GOT3 (cell line): ENCODE measurements around the gene LRRC8B.
"Not testable (repeated sequence)": the region's sequence is repeated elsewhere in the genome, so short reads cannot be mapped to it uniquely, and the experiment has no call there.

ENCODE experiments used
- DNase-seq: peaks from one replicate; lab custom pipeline; 2025; ENCODE audit warnings: mixed read lengths; lab: John Stamatoyannopoulos, UW

The LRRC8B gene

DNA sequence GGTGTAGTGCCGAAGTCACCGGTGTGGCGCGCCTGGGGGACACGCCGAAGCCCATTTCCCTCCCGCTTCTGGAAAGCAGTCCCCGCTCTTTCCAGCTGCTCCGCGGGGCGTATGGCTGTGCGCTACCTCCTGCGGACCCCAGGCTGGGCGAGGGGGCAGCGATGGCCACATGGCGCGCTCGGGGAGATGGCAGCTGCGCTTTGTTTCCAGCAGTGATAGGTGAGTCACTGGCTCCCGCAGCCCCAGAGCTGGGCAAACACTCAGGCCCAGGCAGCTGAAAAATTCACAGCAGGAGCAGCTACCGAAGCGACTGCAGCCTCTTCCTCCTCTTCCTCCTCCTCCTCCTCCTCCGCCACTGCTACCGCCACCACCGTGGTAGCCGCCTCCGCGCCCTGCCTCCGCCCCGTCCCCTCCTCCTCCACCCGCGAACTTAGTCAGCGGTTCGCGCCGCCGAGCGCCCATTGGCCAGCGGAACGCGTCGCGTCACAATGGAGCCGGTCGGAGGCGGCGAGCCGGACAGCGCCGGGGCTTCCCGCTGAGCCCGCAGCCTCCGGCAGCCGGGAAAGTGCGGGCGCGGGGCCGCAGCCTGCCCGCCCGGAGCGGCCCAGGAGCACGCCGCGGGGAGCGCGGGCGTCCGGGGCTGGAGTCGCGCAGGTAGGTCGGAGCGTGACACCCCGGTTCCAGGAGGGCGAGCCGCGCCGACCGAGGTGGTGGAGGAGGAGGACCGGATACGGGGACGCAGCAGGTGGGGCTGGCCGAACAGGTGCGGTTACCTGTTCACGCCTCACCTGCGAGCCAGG is at the start of gene LRRC8B:
Gene LRRC8B (plus strand): TSS at position 461 of the 800 bp plus-strand sequence. CDS start 57,822 bp downstream, outside the sequence.
- DNase-seq: peak; percentile 20

DNA sequence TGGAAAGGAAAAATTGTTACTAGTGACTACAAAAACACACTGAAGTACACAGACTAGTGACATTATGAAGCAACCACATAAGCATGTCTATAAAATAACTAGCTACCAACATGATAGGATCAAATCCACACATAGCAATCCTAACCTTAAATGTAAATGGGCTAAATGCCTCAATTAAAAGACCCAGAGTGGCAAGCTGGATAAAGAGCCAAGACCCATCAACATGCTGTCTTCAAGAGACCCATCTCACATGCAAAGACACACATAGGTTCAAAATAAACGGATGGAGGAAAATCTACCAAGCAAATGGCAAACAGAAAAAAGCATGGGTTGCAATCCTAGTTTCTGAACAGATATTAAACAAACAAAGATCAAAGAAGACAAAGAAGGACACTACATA is 49.4 kb upstream of the LRRC8B start:
- no peak for DNase-seq

DNA sequence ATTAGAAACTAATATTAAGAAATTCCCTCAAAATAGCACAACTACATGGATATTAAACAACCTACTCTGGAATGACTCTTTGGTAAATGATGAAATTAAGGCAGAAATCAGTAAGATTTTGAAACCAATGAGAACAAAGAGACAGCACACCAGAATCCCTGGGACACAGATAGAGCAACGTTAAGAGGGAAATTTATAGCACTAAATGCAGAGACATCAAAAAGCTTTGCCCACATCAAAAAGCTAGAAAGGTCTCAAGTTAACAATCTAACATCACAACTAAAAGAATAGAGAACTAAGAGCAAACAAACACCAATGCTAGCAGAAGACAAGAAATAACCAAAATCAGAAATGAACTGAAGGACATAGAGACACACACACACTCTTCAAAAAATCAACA is 48.6 kb upstream of the LRRC8B start:
- no peak for DNase-seq

DNA sequence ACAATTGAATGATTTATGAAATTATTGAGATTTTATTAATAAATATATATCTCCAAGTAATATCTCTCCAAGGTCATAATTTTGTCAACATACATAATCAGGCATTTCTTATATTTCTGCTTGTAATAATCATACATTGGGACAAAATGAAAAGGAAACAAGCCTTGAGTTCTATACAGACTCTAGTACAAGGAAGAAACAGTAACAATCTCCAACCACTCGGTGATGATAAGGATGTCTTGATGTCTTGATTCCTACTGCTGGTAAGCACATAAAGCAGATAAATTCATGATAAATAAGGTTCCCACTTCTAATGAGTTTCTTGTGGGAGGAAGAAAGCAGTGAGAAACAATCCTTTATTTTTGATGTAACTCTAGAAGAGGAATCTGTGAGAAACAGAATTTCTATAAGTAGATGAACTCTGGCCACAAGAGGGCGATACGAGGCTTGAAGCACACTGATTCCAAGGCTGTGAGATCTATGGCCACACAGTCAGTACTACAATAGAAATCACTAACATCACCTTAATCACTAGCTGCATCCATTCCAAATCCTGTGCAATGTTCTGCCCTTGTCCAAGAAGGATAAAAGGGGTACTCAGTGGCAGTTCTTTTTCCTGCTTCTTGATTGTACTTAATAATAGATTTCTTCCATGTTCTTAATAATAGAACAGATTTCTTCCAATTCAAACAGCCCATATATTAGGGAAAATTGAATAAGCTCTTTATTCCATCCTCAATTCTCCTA is 41.4 kb upstream of the LRRC8B start:
- no peak for DNase-seq

DNA sequence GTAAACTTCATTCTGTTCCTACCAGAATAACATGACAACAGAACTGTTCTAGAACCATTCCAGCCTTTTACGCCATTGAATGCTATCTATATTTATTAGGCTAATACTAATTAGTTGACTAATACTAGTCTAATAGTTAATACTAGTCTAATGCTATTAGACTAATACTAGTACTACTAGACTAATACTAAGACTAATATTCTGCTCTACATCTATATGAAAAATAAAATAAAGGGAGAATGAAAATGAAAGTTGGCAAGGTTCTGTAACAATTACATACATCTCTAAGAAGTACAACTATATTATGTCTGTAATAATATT is 40.9 kb upstream of the LRRC8B start:
- no peak for DNase-seq

DNA sequence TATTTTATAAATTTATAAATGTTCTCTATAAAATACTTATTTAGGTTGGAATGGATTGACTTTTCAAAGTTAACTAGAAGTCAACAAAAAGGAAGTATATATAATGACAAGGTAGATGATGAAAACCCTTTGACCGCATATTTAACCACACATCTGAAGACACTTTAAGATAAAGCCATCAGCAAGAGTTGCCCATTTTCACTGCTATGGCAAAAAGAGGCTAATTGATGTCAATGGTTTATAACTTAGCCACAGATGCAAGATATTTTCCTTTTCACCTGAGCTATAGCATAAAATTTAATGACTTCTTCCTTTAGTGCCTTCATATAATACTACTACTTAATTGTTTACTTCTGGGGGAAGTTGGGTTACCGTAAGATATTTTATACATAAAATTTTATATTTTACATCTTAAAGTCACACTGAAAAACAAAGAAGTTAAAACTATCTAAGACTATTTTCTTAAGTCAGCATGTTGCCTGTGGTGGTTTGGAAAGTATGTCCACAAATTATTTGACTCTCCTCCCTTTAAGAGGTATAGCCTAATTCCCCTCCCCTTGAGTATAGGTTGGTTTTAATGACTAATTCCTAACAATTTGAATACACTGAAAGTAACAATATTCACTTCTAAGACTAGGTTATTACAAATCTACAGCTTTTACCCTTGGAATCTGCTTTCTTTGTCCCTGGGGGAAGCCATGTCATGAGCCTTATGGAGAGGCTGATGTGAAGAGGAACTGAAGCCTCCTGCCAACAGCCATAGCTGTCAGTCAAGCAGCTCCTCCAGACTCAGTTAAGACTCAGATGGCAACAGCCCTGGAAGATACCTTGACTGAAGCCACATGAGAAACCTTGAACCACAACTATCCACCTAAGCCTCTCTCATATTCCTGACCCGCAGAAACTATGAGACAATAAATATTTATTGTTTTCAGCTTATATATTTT is 40.3 kb upstream of the LRRC8B start:
- DNase-seq: no peak

DNA sequence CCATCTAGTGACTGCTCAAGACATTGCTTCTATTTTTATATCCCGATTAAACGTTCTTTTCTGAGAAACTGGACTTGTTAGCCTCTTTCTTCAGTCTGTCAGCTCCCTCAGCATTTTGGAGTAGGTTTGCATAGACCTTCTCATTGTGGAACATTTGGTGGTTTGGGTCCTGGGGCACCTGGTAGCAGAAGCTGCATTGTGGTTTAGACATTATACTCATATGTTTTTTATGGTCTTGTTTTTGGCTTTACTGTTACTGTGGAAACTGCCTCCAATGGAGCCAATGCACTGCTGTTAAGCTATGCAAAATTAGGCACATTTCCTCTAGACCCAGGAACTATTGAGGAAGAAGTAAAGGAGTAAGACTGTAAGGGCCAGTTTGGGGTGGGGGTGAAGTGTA is 36.7 kb upstream of the LRRC8B start:
- DNase-seq: no peak

DNA sequence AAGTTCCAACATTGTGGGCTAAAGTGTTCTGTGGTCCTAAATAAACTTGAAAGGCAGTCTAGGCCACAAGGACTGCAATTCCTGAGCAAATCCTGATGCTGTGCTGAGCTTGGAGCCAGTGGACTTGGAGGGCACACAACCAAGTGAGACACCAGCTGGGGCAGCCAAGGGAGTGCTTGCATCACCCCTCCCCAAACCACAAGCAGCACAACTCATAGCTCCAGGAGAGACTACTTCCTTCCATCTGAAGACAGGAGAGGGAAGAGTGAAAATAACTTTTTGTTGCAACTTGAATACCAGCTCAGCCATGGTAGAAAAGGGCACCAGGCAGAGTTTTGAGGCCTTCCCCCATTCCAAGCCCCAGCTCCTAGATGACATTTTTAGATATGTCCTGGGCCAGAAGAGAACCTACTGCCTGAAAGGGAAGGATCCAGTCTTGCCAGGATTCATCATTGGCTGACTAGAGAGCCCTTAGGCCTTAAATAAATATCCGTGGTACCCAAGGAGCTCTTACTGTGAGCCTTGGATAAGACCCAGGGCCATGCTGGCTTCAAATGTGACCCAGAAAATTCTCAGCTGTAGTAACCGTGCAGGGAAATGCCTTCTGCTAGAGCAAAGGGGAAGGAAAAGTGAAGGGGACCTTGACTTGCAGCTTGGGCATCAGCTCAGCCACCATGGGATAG is 35.4 kb upstream of the LRRC8B start:
- no peak for DNase-seq

DNA sequence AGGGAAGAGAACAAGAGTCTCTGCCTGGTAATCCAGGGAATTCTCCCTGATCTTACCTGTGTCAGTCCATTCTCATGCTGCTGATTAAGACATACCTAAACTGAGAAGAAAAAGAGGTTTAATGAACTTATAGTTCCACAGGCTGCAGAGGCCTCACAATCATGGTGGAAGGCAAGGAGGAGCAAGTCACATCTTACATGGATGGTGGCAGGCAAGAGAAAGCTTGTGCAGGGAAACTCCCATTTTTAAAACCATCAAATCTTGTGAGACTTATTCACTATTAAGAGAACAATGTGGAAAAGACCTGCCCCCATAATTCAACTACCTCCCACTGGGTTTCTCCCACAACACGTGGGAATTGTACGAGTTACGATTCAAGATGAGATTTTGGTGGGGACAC is 34.2 kb upstream of the LRRC8B start:
- no peak for DNase-seq

DNA sequence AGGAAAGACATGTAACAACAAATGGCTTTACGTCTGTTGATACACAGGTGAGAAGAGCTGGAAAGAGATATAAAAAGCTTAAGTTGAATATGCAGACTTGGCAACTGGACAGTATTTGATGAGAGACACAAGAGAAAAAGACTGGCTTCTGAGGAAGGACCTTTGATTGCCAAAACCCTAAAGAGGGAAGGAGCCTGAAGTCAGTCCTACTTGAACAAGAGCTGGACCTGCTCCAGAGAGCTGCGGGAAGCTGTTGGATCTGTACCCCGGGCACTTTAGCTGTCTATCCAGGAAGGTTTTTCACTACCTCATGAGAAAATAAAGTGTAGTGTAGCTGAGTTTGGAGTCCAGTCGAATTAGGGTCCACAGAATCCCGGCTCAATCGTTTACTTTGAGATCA is 25.3 kb upstream of the LRRC8B start:
- DNase-seq: no peak

DNA sequence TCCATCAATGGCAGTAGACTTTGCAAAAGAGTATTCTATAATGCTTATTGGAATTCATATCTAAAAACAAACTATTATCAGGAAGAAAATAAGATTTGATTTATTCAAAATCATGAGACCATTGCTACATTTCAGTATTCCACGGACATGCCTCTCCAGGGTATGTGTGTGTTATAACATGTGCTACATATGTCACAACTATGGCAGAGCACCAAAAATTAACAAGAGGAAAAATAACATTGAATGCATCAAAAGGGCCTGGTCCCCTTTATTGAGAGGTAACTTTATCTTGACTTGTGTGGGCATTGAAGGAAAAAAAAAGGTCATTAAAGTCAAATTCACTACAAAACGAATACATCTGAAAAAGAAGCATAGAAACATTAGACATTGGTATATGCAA is 22.6 kb upstream of the LRRC8B start:
- DNase-seq: no peak

DNA sequence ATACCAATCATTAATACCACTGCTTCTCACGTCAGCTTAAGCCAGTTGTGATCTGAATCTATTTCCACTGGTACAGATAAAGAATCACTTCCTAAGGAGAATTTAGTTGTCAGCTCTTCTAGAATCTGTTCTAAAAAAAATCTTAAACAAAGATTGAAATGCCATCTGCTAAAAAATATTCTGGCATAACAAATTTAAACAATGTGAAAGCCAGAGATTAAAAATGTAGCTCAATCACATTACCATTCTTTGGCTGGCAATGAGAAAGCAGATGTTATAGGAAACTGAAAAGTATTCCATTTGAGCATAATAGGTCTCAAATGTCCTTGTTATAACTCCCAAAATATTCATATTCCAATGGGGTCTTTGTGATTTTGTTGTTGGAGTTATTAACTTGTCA is 21.7 kb upstream of the LRRC8B start:
- no peak for DNase-seq

DNA sequence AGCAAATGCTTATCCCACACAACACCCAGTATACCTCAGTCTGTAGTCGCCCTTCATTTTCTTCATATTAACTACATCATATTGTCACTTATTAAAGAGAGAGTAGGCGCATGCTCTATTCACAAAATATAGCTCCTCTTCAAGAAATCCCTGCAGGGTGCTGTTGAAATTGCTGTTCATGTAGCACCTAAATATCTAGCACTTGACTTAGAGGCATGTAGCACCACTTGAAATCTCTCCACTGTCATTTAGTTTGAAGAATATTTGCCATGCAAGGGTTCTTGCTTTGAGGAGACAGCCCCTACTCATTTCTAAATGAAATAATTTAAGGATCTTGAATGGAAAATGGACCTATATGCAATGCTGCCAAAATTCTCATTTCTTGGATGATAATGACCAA is 20.9 kb upstream of the LRRC8B start:
- no peak for DNase-seq

DNA sequence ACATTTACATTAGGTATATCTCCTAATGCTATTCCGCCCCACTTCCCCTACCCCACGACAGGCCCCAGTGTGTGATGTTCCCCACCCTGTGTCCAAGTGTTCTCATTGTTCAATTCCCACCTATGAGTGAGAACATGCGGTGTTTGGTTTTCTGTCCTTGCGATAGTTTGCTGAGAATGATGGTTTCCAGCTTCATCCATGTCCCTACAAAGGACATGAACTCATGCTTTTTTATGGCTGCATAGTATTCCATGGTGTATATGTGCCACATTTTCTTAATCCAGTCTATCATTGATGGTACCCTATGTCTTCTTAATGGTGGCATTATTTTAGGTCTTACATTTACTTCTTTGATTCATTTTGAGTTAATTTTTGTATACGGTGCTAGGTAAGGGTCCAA is 14.6 kb upstream of the LRRC8B start:
- DNase-seq: not testable (repeated sequence)

DNA sequence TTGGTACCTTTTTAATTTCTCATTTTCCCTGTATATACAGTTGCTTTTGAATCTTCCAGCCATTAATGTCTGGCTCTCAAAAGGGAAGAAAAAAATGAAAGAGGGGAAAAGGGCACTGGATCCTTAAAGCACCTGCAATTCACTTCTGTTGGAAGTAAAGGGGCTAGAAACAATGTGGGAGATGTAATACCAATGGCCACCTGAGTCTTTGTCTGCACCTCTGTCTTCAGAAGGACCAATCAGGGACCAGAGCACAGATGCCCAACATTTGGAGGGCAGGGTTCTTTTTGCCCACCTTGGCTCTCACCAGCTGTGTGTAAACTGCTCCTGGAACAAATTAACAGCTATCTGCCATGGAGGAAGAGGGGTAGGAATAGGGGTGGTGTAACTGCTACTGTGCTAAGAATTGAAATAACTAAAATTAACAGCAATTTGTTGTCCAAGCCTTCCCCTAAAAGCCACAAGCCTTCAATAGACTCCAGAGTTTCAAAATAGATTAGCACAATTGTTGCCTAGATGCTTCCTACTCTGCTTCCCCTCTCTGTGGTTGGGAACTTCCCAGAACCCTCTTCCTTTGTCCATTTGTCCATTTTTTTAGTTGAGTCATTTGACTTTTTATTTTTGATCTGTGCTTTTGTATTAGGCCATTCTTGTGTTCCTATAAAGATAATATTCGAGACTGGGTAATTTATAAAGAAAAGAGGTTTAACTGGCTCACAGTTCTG is 11.5 kb upstream of the LRRC8B start:
- no peak for DNase-seq

DNA sequence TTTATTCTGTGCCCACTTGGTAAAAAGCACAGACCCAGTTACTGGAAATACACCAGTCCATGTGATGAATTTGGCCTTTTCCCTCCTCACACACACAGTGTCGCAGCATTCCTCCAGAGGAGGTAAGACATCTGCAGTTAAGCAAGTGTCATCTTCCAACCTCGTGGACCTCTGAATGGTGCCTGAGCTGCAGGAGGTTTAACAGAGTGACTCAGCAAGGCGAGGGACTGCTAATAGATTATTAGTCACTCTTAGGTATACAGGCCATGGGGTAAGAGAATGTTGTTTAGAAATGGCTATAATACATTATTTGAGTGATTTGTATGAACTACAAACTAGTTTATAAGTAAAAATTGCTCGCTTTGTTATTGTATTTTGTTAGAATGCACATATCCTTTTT is 8.6 kb upstream of the LRRC8B start:
- DNase-seq: no peak

DNA sequence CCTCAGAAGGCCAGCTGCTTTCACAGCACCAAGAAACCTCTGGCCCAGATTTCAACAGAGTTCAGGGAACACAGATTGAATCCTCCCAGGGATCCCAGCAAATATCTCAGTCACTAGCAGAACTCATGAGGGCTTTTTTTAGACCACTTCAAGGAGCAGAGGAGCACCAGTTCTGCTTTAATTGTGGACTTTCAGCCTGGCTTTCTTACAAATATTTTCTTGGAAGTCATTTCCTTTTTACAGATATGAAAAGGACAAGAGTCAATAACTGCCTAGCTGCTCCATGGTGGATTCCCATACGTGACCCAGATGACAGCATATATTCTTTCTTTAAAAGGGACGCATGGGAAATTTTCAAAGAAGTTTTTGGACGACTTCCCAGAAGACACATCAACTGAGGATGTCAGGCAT is 6.4 kb upstream of the LRRC8B start:
- no peak for DNase-seq

DNA sequence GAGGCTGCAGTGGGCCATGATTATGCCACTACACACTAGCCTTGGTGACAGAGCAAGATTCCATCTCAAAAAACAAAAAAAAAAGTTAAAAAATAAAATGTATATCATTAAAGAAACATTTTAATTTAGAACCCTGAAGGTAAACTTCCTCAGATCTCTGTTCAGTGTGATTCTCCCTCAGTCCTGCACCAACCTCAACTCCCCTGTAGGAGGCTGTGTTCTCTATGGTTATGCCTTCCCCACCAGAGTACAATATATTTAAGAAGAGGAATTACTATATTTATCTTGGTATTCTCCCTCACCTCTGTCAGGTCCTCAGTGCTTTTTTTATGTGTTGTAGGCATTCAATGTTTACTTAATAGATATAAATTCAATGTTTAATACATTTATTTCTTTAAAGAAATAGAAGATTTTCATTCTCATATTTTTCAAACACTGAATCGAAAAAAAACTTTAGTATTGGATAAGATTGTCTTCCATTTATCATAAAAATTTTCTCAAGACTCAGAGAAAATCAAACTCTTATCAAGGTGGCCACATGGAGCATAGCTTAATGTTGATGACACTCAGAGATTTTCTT is 4.8 kb upstream of the LRRC8B start:
- DNase-seq: no peak

DNA sequence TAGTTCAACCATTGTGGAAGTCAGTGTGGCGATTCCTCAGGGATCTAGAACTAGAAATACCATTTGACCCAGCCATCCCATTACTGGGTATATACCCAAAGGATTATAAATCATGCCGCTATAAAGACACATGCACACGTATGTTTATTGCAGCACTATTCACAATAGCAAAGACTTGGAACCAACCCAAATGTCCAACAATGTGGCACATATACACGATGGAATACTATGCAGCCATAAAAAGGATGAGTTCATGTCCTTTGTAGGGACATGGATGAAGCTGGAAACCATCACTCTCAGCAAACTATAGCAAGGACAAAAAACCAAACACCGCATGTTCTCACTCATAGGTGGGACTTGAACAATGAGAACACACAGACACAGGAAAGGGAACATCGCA is 2.7 kb upstream of the LRRC8B start:
- DNase-seq: not testable (repeated sequence)

DNA sequence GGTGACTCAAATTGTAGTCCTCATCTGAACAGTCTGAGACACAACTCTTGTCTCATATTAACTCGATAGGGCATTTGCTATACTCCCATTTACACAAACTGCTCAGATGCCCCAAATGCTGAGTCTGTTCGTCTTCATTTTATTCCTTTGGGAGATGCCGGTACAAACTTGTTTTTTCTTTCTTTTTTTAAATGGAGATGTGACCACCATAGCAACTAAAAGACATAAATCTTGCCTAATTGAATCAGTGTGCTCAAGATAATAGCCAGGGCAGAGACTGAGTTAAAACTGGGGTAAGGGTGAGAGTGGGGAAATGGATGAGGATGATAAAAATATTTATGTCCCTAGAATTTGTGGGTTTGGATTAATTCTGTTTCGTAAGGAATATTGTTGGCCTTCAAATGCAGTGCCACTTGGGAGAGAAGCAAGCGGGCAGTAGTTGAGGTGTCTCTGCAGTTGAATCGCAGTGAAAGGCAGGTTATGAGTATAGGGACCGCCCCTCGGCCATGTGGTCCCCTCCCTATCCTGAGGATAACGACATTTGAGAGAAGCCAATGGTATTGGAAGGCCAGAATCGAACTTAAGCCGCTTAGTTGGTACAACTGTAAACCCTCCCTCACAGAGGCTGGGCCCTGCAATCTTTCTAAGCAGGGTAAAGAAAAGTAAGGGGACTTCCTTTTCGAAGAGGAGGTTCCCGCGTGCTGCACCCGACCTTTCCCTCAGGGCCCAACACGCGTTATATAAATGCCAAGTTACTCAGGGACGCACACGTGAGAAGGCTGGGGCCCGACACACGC is 859 bp upstream of the LRRC8B start:
- DNase-seq: no peak
